KMS-11 (cell line): ENCODE measurements around the gene DPPA3.

Experiments used
- H2AFZ ChIP-seq: fragments of 200-600 bp; sonication (generic); 2 replicates; pipeline ENCODE4 v1.6.1; 2016; ENCODE audit warnings: antibody characterized with exemption, mixed run types, low read depth
- H3K27ac ChIP-seq: fragments of 200-600 bp; sonication (generic); 2 replicates; pipeline ENCODE4 v1.6.1; 2016; ENCODE audit warnings: mild to moderate bottlenecking, mixed run types
- H3K27me3 ChIP-seq: fragments of 200-600 bp; sonication (generic); 2 replicates; pipeline ENCODE4 v1.6.1; 2017; ENCODE audit warnings: mild to moderate bottlenecking, low read depth, mixed run types, moderate library complexity; ENCODE audit not compliant: insufficient read depth
- H3K36me3 ChIP-seq: fragments of 200-600 bp; sonication (generic); 2 replicates; pipeline ENCODE4 v1.6.1; 2017; ENCODE audit warnings: mild to moderate bottlenecking, mixed run types; ENCODE audit not compliant: insufficient read depth
- H3K4me1 ChIP-seq: fragments of 200-600 bp; sonication (generic); 2 replicates; pipeline ENCODE4 v1.6.1; 2016; ENCODE audit warnings: mild to moderate bottlenecking, low read depth, mixed run types; ENCODE audit not compliant: poor library complexity, severe bottlenecking
- H3K4me2 ChIP-seq: fragments of 200-600 bp; sonication (generic); 2 replicates; pipeline ENCODE4 v1.7.0; 2016; ENCODE audit warnings: mild to moderate bottlenecking, mixed run types
- H3K4me3 ChIP-seq: fragments of 200-600 bp; sonication (generic); IDR thresholded peaks from 2 replicates; pipeline ENCODE4 v1.6.1; 2017; ENCODE audit warnings: low read depth, low read length, mixed read lengths; ENCODE audit not compliant: insufficient read depth
- H3K79me2 ChIP-seq: fragments of 200-600 bp; sonication (generic); 2 replicates; pipeline ENCODE4 v1.6.1; 2016; ENCODE audit warnings: low read depth, mixed run types; ENCODE audit not compliant: insufficient read depth
- H3K9ac ChIP-seq: fragments of 200-600 bp; sonication (generic); 2 replicates; pipeline ENCODE4 v1.6.1; 2016; ENCODE audit warnings: mild to moderate bottlenecking, mixed run types
- H4K20me1 ChIP-seq: fragments of 200-600 bp; sonication (generic); 2 replicates; pipeline ENCODE4 v1.6.1; 2016; ENCODE audit warnings: mild to moderate bottlenecking, mixed run types; ENCODE audit not compliant: insufficient read depth
- TF ChIP-seq, protein P1 (sequence below): fragments of 200-600 bp; sonication (generic); conservative IDR thresholded peaks from 2 replicates; pipeline ENCODE4 v1.6.1; 2017; ENCODE audit warnings: low read depth, mild to moderate bottlenecking, antibody characterized with exemption, low read length, moderate library complexity, mixed read lengths

DPPA3 gene

DNA sequence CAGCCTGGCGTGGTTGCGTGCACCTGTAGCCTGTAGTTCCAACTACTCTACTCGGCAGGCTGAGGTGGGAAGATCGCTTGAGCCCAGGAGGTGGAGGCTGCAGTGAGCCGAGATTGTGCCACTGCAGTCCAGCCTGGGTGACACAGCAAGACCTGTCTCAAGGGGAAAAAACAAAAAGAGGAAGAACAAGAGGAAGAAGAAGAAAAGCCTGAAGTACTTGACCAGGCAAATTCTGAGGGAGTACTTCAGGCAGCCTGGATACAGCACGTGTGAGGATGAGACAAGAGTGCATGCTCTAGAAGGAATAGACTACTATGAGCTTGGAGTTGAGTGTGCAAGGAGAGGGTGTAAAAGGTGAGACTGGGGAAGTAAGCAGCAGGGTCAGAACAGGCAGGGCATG, 17.4 kb upstream of the DPPA3 start:
- Histone ChIP-seq H2AFZ (no peak overlapping the region), H4K20me1 (no peaks in the 10 kb centered on the region), H3K36me3 (no peaks in the 10 kb centered on the region), H3K4me3 (no peak overlapping the region), H3K79me2 (no peaks in the 10 kb centered on the region), H3K27ac (no peak overlapping the region), H3K27me3 (no peaks in the 10 kb centered on the region), H3K4me2 (no peak overlapping the region), H3K9ac (no peak overlapping the region), H3K4me1 (no peaks in the 10 kb centered on the region)
- TF ChIP-seq, protein P1, sequence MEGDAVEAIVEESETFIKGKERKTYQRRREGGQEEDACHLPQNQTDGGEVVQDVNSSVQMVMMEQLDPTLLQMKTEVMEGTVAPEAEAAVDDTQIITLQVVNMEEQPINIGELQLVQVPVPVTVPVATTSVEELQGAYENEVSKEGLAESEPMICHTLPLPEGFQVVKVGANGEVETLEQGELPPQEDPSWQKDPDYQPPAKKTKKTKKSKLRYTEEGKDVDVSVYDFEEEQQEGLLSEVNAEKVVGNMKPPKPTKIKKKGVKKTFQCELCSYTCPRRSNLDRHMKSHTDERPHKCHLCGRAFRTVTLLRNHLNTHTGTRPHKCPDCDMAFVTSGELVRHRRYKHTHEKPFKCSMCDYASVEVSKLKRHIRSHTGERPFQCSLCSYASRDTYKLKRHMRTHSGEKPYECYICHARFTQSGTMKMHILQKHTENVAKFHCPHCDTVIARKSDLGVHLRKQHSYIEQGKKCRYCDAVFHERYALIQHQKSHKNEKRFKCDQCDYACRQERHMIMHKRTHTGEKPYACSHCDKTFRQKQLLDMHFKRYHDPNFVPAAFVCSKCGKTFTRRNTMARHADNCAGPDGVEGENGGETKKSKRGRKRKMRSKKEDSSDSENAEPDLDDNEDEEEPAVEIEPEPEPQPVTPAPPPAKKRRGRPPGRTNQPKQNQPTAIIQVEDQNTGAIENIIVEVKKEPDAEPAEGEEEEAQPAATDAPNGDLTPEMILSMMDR, result no peak

DNA sequence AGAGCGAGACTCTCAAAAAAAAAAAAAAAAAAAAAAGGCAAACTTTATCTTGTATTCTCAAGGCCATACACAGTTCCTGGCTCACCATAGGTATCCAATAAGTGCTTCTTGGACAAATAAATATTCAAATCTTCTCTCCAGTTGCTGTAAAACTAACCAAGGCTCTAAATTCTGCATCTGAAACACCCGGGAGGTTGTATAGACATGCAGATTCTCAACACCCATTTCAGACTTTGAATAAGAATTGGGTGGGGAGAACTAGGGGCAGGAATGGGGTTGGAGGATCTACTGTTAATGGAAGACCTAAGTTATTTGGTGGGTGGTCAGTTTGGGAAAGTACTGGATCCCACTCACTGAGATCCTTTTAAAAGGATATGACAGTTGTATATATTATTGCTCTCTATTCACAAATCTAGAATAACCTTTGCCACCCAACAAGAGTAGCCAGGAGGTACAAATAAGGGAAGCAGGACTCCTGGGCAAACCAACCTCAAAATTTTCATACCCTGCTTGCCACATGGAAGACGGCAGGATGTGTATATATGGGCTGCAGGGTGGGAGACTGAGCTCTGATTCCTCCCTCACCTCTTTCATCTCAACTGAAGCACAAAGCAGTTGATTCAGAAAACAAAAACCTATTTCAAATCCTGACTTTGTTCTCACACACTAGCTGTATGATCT, 16.5 kb upstream of the DPPA3 start:
- no peaks in the 10 kb centered on the region for H3K27me3 ChIP-seq
- H3K27ac ChIP-seq, result no peak overlapping the region

DNA sequence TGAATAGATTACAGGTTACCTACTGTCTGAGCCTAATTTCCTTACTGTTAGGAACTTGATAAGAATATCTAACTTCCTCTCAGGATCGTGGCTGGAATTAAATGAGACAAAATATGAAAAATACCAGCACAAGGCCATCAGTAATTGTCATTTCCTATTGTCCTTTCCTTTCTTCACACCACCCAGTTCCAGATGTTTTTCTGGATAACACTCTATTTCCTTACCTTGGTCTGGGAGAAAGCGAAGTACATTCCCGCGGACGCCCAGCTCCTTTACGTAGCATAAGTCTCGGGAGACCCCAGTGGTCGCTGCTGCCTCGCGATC, 16.0 kb upstream of the DPPA3 start:
- Histone ChIP-seq H3K27me3 (no peaks in the 10 kb centered on the region), H3K9ac (no peak overlapping the region), H3K79me2 (no peaks in the 10 kb centered on the region), H3K4me3 (no peak overlapping the region), H4K20me1 (no peaks in the 10 kb centered on the region), H2AFZ (no peak overlapping the region), H3K27ac (no peak overlapping the region), H3K4me1 (no peaks in the 10 kb centered on the region), H3K4me2 (no peak overlapping the region), H3K36me3 (no peaks in the 10 kb centered on the region)
- TF ChIP-seq, protein P1, result no peak

More for the DNA sequence above, 16.5 kb upstream of the DPPA3 start:
- Histone ChIP-seq H3K36me3 (no peaks in the 10 kb centered on the region), H3K4me1 (no peaks in the 10 kb centered on the region), H2AFZ (no peak overlapping the region), H4K20me1 (no peaks in the 10 kb centered on the region), H3K9ac (no peak overlapping the region), H3K4me2 (no peak overlapping the region), H3K79me2 (no peaks in the 10 kb centered on the region), H3K4me3 (no peak overlapping the region)
- TF ChIP-seq, protein P1, result no peak

DNA sequence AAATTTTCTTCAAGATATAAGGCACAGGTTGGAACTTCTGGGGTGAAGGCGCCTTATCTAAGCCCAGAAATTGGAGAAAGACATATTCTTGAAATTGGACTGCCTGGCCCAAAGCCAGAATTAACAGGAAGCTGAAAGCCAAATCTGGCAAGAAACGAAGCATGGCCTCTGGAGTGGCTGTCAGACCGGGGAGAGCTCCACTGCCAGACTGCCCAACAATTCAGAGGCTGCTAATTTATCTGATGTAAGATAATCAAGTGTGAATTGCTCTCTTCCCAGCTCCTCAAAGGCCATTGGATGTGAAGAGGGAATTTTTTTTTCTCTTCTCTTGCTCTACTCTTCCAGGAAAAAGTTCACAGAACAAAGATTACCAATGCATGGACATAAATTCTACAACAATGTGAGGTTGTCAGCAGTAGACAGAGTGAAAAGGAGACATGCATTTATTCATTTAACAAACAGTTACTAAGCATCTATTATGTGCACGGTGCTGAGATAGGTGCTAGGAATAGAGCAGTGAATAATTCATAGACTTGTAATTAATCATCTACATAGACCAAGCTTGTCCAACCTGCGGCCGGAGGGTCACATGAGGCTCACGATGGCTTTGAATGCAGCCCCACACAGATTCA, 15.6 kb upstream of the DPPA3 start, which contains the start of gene GDF3:
Gene GDF3, minus strand, starts transcription at position 210 of the 632 bp plus-strand sequence. Its CDS starts 47 bp downstream, at position 163.
- H3K36me3 ChIP-seq, result no peaks in the 10 kb centered on the region
- H4K20me1 ChIP-seq, result no peaks in the 10 kb centered on the region
- no peak within 1 kb of the TSS for H2AFZ ChIP-seq
- H3K27ac ChIP-seq, result no peak within 1 kb of the TSS
- no peaks in the 10 kb centered on the region for H3K27me3 ChIP-seq
- TF ChIP-seq, protein P1, result no peak
- no peaks in the 10 kb centered on the region for H3K4me1 ChIP-seq
- H3K79me2 ChIP-seq, result no peaks in the 10 kb centered on the region
- H3K4me3 ChIP-seq, result no peak within 1 kb of the TSS
- no peak within 1 kb of the TSS for H3K4me2 ChIP-seq
- no peak within 1 kb of the TSS for H3K9ac ChIP-seq
